ENCODE results near the gene TANC1. TPM values are rescaled to one million over a fixed set of nuclear protein-coding genes. Genes with fewer than 3 reads are reported as not detected.

TANC1 gene
- total RNA-seq, 4 donors from 2014 or later = 34.5 to 125 (median 47.0) TPM

DNA sequence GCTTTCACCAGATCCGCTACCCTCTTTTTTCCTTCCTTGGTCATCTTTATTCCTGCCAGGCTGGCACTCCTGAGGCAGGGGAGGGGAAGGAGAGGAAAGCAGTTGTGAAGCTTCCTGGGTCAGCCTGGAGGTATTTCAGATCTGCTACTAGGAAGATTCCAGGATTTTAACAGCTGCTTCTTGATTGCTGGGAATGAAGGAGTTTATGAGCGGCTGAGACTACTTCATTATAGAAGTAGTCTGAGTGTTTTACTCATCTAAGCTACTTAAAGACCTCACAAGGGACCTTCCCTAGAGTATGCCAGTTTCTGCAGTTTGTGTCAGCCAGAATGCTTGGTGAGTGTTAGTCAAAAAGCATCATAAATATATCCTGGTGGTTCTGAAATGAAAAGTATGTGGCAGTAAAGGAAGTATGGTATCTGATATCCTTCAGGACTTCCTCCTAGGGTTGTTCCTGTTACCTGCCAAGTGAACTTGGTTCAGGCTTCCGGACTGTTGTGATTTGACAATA is 1.9 kb downstream of the TANC1 start:
- Histone ChIP-seq H3K27ac (peak overlapping the region; percentile 96 to 97 (median 96)), H3K9me3 (no peaks in the 10 kb centered on the region), H3K4me1 (peaks cover 7 to 46% (median 27%) of the 10 kb centered on the region in 4 donors), H3K36me3 (no peaks in the 10 kb centered on the region), H3K27me3 (no peaks in the 10 kb centered on the region), H3K4me3 (peak overlapping the region in 3 of 4 donors; percentile 68 to 87 (median 86))
- 14 to 18% methylated on average over 1 to 3 of the region's 3 CpGs for WGBS, 2 donors (ENCODE audit: low coverage in 1 of 2)
- DNase-seq = no peak
- intact Hi-C loops (cut with DNase I; ENCODE audit: low total_unique reads) = no loop called here
- in situ Hi-C loops (cut with MboI; ENCODE audit: low pct_ligation_motif_present in 1 of 4, low pct_unique_long_range_greater_than_20kb in 1 of 4, low sequenced_read_pairs in 3 of 4) = no loop called here
- TF ChIP-seq POLR2AphosphoS5 (IDR thresholded peaks at IDR 0.05) = no peak
- TF ChIP-seq EP300 (IDR thresholded peaks at IDR 0.05; ENCODE audit: low read depth) = no peak

DNA sequence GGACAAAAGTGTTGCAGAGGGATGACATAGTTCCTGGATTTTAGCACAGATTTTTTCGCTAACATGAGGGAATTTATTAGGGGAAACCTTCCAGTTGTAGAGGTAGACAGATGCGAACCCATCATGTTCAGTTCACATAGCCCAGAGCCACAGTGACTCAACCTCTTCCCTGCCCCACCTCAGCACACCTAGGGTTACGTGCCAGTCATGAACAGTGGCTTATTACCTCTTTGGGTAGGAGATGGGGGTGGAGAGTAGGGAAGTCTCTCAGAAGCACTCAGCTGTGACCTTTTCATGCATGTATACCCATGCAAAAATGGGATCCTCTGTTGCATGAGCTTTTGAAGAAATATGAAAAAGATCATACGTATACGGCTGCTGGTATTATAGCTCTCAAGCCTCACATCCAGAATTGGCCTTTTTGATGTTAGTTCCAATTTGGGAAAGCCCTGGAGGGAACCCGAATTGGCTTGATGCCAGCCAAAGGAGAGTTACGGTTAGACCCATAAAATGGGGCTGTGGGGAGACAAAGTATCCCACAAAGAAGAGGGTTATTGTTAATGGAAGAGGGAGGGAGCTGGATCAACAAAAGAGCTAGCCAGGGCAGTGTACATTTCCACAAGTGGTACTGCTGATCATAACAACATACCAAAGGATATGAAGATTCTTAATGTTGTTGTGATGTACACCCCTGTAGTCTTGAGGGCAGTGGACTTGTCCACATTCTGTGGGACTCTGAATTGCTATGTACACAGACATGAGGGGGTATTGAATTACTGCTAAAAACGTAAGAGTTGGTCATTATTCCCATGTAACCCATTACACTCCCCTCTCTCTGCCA is 4.9 kb downstream of the TANC1 start:
- intact Hi-C loops (cut with DNase I; ENCODE audit: low total_unique reads) (no loop called here), in situ Hi-C loops (cut with MboI; ENCODE audit: low pct_ligation_motif_present in 1 of 4, low pct_unique_long_range_greater_than_20kb in 1 of 4, low sequenced_read_pairs in 3 of 4) (no loop called here)
- Histone ChIP-seq H3K4me1 (peaks cover 7 to 38% (median 25%) of the 10 kb centered on the region in 4 donors), H3K4me3 (no peak overlapping the region), H3K9me3 (no peaks in the 10 kb centered on the region), H3K27ac (no peak overlapping the region), H3K36me3 (no peaks in the 10 kb centered on the region), H3K27me3 (no peaks in the 10 kb centered on the region)
- TF ChIP-seq EP300 (IDR thresholded peaks at IDR 0.05; ENCODE audit: low read depth) = no peak
- TF ChIP-seq POLR2A (IDR thresholded peaks at IDR 0.05) = no peak
- TF ChIP-seq, protein P1, sequence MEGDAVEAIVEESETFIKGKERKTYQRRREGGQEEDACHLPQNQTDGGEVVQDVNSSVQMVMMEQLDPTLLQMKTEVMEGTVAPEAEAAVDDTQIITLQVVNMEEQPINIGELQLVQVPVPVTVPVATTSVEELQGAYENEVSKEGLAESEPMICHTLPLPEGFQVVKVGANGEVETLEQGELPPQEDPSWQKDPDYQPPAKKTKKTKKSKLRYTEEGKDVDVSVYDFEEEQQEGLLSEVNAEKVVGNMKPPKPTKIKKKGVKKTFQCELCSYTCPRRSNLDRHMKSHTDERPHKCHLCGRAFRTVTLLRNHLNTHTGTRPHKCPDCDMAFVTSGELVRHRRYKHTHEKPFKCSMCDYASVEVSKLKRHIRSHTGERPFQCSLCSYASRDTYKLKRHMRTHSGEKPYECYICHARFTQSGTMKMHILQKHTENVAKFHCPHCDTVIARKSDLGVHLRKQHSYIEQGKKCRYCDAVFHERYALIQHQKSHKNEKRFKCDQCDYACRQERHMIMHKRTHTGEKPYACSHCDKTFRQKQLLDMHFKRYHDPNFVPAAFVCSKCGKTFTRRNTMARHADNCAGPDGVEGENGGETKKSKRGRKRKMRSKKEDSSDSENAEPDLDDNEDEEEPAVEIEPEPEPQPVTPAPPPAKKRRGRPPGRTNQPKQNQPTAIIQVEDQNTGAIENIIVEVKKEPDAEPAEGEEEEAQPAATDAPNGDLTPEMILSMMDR (IDR thresholded peaks at IDR 0.05) = no peak
- WGBS, 2 donors (ENCODE audit: low coverage in 1 of 2) = 61 to 79% methylated on average over 6 to 8 of the region's 8 CpGs
- no peak for DNase-seq

DNA sequence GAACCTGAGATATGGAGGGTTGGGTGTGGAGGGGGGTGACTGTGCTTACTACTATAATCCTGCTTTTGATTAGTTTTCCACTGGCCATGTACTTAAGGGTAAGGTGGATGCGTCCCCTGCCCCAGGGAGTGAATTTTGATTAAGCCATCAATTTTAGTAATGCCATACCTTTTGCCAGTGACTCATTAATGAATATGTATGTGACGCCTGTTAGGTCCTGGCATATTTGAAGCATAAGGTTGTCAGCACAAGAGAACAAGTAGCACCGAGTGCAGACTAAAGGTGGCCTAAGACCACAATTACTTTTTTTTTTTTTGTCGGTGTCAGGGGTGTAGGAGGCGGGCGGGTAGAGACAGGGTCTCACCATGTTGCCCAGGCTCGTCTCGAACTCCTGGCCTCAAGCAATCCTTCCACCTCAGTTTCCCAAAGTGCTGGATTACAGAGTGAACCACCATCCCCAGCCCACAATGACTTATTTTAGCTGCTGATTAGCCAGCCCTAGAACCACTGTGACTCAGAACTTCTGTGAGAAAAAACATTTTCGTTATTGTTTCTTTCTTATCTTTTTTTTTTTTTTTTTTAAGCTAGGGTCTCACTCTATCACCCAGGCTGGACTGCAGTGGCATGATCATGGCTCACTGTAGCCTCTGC is 7.0 kb downstream of the TANC1 start:
- intact Hi-C loops (cut with DNase I; ENCODE audit: low total_unique reads) = no loop called here
- 91 to 100% methylated on average over 6 to 9 of the region's 9 CpGs for WGBS, 2 donors (ENCODE audit: low coverage in 1 of 2)
- Histone ChIP-seq H3K9me3 (no peaks in the 10 kb centered on the region), H3K27ac (no peak overlapping the region), H3K4me1 (peaks cover 7 to 35% (median 21%) of the 10 kb centered on the region in 4 donors), H3K36me3 (no peaks in the 10 kb centered on the region), H3K27me3 (no peaks in the 10 kb centered on the region), H3K4me3 (no peak overlapping the region)
- no peak for DNase-seq
- in situ Hi-C loops (cut with MboI; ENCODE audit: low pct_ligation_motif_present in 1 of 4, low pct_unique_long_range_greater_than_20kb in 1 of 4, low sequenced_read_pairs in 3 of 4) = no loop called here
- TF ChIP-seq POLR2AphosphoS5 (IDR thresholded peaks at IDR 0.05) = no peak
- TF ChIP-seq POLR2A (IDR thresholded peaks at IDR 0.05) = no peak
- TF ChIP-seq EP300 (IDR thresholded peaks at IDR 0.05; ENCODE audit: low read depth) = no peak
- TF ChIP-seq, protein P1 (IDR thresholded peaks at IDR 0.05) = no peak

DNA sequence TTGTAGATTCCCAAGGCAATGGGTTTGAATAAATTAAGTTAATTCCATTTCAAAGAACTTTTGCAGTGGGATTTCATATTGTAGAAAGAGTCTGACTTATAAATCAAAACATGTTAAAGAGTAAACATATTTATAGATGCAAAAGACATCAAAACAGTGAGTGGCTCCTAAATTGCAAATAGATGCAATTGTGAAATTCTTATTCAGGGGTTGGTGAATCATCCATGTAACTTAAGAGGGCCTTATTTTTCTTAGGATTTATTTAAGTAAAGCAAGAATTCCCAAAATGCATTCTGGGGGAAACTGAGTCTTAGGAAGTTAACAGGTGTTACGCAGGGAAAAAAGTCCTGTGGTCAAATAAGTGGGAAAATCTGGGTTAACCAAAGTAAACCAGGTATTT is 11.3 kb downstream of the TANC1 start:
- DNase-seq = no peak
- 90 to 100% methylated on average over 1 of the region's 1 CpG for WGBS, 2 donors (ENCODE audit: low coverage in 1 of 2)
- Histone ChIP-seq H3K4me3 (no peak overlapping the region), H3K27ac (no peak overlapping the region), H3K9me3 (no peaks in the 10 kb centered on the region), H3K27me3 (no peaks in the 10 kb centered on the region), H3K4me1 (peaks cover 0 to 29% (median 4%) of the 10 kb centered on the region in 4 donors), H3K36me3 (no peaks in the 10 kb centered on the region)
- TF ChIP-seq, protein P1 (IDR thresholded peaks at IDR 0.05) = no peak
- TF ChIP-seq POLR2A (IDR thresholded peaks at IDR 0.05) = no peak
- TF ChIP-seq EP300 (IDR thresholded peaks at IDR 0.05; ENCODE audit: low read depth) = no peak
- no peak for TF ChIP-seq POLR2AphosphoS5 (IDR thresholded peaks at IDR 0.05)
- intact Hi-C loops (cut with DNase I; ENCODE audit: low total_unique reads) (no loop called here), in situ Hi-C loops (cut with MboI; ENCODE audit: low pct_ligation_motif_present in 1 of 4, low pct_unique_long_range_greater_than_20kb in 1 of 4, low sequenced_read_pairs in 3 of 4) (no loop called here)

All from transverse colon (tissue), 4 donors.